ENCODE results near the gene TMEM129. TPM values are rescaled to one million over a fixed set of nuclear protein-coding genes. Genes with fewer than 3 reads are reported as not detected.

Gene TMEM129
- total and polyA plus RNA-seq, 2 experiments from 2014 or later = 16.4 to 64.4 TPM

DNA sequence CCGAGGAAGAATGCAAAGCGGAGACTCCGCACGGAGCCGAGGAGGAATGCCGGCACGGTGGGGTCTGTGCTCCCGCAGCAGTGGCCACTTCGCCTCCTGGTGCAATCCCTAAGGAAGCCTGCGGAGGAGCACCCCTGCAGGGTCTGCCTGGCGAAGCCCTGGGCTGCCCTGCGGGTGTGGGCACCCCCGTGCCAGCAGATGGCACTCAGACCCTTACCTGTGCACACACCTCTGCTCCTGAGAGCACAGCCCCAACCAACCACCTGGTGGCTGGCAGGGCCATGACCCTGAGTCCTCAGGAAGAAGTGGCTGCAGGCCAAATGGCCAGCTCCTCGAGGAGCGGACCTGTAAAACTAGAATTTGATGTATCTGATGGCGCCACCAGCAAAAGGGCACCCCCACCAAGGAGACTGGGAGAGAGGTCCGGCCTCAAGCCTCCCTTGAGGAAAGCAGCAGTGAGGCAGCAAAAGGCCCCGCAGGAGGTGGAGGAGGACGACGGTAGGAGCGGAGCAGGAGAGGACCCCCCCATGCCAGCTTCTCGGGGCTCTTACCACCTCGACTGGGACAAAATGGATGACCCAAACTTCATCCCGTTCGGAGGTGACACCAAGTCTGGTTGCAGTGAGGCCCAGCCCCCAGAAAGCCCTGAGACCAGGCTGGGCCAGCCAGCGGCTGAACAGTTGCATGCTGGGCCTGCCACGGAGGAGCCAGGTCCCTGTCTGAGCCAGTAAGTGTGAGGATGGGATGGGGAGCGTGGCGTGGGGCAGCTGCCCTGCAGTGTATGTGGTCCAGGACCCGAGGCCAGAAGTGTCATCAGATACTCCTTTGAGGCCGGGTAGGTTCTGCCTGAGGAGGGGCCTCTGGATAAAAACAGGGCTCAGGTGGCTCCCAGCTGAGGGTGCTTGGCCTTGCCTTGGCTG, 7.2 kb upstream of the TMEM129 start (continued):
- TF ChIP-seq, protein P1, sequence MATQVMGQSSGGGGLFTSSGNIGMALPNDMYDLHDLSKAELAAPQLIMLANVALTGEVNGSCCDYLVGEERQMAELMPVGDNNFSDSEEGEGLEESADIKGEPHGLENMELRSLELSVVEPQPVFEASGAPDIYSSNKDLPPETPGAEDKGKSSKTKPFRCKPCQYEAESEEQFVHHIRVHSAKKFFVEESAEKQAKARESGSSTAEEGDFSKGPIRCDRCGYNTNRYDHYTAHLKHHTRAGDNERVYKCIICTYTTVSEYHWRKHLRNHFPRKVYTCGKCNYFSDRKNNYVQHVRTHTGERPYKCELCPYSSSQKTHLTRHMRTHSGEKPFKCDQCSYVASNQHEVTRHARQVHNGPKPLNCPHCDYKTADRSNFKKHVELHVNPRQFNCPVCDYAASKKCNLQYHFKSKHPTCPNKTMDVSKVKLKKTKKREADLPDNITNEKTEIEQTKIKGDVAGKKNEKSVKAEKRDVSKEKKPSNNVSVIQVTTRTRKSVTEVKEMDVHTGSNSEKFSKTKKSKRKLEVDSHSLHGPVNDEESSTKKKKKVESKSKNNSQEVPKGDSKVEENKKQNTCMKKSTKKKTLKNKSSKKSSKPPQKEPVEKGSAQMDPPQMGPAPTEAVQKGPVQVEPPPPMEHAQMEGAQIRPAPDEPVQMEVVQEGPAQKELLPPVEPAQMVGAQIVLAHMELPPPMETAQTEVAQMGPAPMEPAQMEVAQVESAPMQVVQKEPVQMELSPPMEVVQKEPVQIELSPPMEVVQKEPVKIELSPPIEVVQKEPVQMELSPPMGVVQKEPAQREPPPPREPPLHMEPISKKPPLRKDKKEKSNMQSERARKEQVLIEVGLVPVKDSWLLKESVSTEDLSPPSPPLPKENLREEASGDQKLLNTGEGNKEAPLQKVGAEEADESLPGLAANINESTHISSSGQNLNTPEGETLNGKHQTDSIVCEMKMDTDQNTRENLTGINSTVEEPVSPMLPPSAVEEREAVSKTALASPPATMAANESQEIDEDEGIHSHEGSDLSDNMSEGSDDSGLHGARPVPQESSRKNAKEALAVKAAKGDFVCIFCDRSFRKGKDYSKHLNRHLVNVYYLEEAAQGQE (IDR thresholded peaks at IDR 0.05; ENCODE audit: unreplicated experiment) = no peak

DNA sequence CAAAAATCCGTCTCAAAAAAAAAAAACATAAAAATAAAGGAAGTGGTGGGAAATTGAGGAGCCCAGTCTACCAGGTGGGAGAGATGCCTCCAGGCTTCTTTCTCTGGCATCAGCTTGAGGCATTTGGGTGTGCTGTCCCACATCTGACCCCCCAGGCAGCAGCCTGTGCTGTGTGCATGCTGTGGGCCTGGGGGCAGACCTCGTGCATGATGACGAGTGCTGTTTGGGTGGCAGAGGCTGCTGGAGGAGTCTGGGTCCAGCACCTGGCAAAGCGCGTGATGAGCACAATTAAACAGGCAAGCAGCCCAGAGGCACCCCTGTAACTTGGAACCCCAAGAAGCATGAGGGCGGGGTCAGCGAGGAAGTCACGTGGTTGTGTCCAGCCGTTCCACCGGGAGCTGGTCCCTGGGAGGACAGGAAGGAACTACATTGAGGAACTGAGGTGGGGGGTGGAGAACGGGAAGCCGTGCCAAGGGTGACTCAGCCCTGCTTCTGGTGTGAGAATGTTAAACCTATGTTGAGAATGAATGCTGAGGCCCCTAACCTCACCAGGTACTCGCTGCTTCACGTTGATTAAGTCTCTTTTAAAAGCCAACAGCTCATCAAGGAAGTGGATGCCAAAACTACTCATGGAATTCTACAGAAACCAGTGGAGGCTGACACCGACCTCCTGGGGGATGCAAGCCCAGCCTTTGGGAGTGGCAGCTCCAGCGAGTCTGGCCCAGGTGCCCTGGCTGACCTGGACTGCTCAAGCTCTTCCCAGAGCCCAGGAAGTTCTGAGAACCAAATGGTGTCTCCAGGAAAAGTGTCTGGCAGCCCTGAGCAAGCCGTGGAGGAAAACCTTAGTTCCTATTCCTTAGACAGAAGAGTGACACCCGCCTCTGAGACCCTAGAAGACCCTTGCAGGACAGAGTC, 6.3 kb upstream of the TMEM129 start:
- no peak overlapping the region for H2AFZ ChIP-seq
- no peaks in the 10 kb centered on the region for H3K27me3 ChIP-seq (ENCODE audit: insufficient read depth)
- no peak overlapping the region for H3K4me2 ChIP-seq
- peaks cover 52% of the 10 kb centered on the region for H3K79me2 ChIP-seq (replicated peaks; ENCODE audit: insufficient read depth)
- Mint-ChIP-seq H3K4me3 (no peak overlapping the region), H3K27ac (no peak overlapping the region; the same call in 1 of the 2 replicates), H3K4me1 (peaks cover 13% of the 10 kb centered on the region), H3K27me3 (ENCODE audit: insufficient read depth, low read depth, poor library complexity) (peaks cover 13% of the 10 kb centered on the region), H3K36me3 (ENCODE audit: low read depth) (peaks cover 93% of the 10 kb centered on the region), H3K9me3 (no peaks in the 10 kb centered on the region; the same call in 2 of the 3 replicates)
- no peak for ATAC-seq
- H3K4me3 ChIP-seq = no peak overlapping the region
- peaks cover 66% of the 10 kb centered on the region for H3K36me3 ChIP-seq (ENCODE audit: insufficient read depth)
- H3K9me2 ChIP-seq (ENCODE audit: insufficient read depth) = no peaks in the 10 kb centered on the region
- H4K20me1 ChIP-seq (replicated peaks; ENCODE audit: insufficient read depth) = peaks cover 45% of the 10 kb centered on the region
- H3F3A ChIP-seq (replicated peaks; ENCODE audit: low read depth) = peaks cover 33% of the 10 kb centered on the region
- no peak for DNase-seq (ENCODE audit: low spot score)
- H3K4me1 ChIP-seq (ENCODE audit: insufficient read depth) = peaks cover 3% of the 10 kb centered on the region; the same call in 1 of the 2 replicates
- H3K27ac ChIP-seq (ENCODE audit: low read depth) = no peak overlapping the region
- TF ChIP-seq, protein P1 (IDR thresholded peaks at IDR 0.05; ENCODE audit: unreplicated experiment) = no peak
- TF ChIP-seq, protein P2, sequence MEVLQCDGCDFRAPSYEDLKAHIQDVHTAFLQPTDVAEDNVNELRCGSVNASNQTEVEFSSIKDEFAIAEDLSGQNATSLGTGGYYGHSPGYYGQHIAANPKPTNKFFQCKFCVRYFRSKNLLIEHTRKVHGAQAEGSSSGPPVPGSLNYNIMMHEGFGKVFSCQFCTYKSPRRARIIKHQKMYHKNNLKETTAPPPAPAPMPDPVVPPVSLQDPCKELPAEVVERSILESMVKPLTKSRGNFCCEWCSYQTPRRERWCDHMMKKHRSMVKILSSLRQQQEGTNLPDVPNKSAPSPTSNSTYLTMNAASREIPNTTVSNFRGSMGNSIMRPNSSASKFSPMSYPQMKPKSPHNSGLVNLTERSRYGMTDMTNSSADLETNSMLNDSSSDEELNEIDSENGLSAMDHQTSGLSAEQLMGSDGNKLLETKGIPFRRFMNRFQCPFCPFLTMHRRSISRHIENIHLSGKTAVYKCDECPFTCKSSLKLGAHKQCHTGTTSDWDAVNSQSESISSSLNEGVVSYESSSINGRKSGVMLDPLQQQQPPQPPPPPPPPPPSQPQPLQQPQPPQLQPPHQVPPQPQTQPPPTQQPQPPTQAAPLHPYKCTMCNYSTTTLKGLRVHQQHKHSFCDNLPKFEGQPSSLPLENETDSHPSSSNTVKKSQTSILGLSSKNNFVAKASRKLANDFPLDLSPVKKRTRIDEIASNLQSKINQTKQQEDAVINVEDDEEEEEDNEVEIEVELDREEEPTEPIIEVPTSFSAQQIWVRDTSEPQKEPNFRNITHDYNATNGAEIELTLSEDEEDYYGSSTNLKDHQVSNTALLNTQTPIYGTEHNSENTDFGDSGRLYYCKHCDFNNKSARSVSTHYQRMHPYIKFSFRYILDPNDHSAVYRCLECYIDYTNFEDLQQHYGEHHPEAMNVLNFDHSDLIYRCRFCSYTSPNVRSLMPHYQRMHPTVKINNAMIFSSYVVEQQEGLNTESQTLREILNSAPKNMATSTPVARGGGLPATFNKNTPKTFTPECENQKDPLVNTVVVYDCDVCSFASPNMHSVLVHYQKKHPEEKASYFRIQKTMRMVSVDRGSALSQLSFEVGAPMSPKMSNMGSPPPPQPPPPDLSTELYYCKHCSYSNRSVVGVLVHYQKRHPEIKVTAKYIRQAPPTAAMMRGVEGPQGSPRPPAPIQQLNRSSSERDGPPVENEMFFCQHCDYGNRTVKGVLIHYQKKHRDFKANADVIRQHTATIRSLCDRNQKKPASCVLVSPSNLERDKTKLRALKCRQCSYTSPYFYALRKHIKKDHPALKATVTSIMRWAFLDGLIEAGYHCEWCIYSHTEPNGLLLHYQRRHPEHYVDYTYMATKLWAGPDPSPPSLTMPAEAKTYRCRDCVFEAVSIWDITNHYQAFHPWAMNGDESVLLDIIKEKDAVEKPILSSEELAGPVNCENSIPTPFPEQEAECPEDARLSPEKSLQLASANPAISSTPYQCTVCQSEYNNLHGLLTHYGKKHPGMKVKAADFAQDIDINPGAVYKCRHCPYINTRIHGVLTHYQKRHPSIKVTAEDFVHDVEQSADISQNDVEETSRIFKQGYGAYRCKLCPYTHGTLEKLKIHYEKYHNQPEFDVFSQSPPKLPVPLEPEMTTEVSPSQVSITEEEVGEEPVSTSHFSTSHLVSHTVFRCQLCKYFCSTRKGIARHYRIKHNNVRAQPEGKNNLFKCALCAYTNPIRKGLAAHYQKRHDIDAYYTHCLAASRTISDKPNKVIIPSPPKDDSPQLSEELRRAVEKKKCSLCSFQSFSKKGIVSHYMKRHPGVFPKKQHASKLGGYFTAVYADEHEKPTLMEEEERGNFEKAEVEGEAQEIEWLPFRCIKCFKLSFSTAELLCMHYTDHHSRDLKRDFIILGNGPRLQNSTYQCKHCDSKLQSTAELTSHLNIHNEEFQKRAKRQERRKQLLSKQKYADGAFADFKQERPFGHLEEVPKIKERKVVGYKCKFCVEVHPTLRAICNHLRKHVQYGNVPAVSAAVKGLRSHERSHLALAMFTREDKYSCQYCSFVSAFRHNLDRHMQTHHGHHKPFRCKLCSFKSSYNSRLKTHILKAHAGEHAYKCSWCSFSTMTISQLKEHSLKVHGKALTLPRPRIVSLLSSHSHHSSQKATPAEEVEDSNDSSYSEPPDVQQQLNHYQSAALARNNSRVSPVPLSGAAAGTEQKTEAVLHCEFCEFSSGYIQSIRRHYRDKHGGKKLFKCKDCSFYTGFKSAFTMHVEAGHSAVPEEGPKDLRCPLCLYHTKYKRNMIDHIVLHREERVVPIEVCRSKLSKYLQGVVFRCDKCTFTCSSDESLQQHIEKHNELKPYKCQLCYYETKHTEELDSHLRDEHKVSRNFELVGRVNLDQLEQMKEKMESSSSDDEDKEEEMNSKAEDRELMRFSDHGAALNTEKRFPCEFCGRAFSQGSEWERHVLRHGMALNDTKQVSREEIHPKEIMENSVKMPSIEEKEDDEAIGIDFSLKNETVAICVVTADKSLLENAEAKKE (CRISPR knock-in tag; IDR thresholded peaks at IDR 0.05) = no peak
- no peak for TF ChIP-seq JUNB (IDR thresholded peaks at IDR 0.05; ENCODE audit: unreplicated experiment)
- TF ChIP-seq, protein P3, sequence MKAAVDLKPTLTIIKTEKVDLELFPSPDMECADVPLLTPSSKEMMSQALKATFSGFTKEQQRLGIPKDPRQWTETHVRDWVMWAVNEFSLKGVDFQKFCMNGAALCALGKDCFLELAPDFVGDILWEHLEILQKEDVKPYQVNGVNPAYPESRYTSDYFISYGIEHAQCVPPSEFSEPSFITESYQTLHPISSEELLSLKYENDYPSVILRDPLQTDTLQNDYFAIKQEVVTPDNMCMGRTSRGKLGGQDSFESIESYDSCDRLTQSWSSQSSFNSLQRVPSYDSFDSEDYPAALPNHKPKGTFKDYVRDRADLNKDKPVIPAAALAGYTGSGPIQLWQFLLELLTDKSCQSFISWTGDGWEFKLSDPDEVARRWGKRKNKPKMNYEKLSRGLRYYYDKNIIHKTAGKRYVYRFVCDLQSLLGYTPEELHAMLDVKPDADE (IDR thresholded peaks at IDR 0.05) = no peak
- TF ChIP-seq ZNF114 (CRISPR knock-in tag; IDR thresholded peaks at IDR 0.05) = no peak
- TF ChIP-seq ZNF331 (CRISPR knock-in tag; IDR thresholded peaks at IDR 0.05; ENCODE audit: low read depth) = no peak

Data from GM23338 (cell line).